GM12865 (cell line): ENCODE data around the gene SMCO3.
A peak's percentile ranks its signal among the peaks of the same experiment; 100 is the strongest.
"Not testable (repeated sequence)": the region's sequence is repeated elsewhere in the genome, so short reads cannot be mapped to it uniquely, and the experiment has no call there.

Experiments used
- DNase-seq: peaks from one replicate; pipeline ENCODE4 v3.0.0; 2010; ENCODE audit warnings: low read depth
- H3K4me3 ChIP-seq: 2 replicates; pipeline ENCODE4 v1.5.1; 2011; ENCODE audit warnings: mild to moderate bottlenecking, low read depth, low read length, control low read depth
- TF ChIP-seq, protein P1 (sequence below): IDR thresholded peaks from 2 replicates; pipeline ENCODE4 v1.5.1; 2011; ENCODE audit warnings: low read length, control low read depth, low read depth, inconsistent platforms; ENCODE audit not compliant: insufficient read depth; ENCODE audit errors: missing control alignments

The SMCO3 gene

DNA sequence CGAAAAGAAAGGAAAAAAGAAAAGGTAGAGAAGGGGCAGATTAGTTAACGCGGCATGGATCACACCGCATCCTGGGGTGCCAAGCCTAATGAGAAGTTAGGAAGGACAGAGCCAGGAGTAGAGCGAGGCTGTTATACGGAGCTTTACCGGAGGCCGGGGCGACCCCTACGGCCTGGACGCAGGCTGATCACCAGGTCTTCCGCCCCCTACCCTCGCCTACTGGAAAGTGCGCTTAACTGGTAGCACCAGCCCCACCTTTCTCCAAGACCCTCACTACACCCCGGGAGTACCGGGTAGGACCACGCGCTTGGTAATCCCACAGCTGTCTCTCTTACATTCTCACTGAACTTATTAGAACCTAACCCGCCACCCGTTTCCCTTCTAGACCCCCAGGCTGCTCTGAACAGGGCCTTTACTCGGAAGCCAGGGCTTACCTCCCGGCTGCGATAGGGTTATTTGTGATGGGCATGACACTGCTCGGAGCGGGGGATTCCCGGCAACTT lies 44.5 kb downstream of the SMCO3 start:
- TF ChIP-seq, protein P1, sequence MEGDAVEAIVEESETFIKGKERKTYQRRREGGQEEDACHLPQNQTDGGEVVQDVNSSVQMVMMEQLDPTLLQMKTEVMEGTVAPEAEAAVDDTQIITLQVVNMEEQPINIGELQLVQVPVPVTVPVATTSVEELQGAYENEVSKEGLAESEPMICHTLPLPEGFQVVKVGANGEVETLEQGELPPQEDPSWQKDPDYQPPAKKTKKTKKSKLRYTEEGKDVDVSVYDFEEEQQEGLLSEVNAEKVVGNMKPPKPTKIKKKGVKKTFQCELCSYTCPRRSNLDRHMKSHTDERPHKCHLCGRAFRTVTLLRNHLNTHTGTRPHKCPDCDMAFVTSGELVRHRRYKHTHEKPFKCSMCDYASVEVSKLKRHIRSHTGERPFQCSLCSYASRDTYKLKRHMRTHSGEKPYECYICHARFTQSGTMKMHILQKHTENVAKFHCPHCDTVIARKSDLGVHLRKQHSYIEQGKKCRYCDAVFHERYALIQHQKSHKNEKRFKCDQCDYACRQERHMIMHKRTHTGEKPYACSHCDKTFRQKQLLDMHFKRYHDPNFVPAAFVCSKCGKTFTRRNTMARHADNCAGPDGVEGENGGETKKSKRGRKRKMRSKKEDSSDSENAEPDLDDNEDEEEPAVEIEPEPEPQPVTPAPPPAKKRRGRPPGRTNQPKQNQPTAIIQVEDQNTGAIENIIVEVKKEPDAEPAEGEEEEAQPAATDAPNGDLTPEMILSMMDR: peak; percentile 23
- DNase-seq: no peak
- peak overlapping the region; percentile 92 for H3K4me3 ChIP-seq

GRCh38 chr12:14768823-14769405 lies 45.1 kb downstream of the SMCO3 start:
- H3K4me3 ChIP-seq: peak overlapping the region; percentile 92
- DNase-seq: peak; percentile 76

GRCh38 chr12:14767617-14768016 lies 46.4 kb downstream of the SMCO3 start:
- peak overlapping the region; percentile 92 for H3K4me3 ChIP-seq
- no peak for DNase-seq
- TF ChIP-seq, protein P1: no peak

More at GRCh38 chr12:14768823-14769405, 45.1 kb downstream of the SMCO3 start:
- TF ChIP-seq, protein P1: no peak

DNA sequence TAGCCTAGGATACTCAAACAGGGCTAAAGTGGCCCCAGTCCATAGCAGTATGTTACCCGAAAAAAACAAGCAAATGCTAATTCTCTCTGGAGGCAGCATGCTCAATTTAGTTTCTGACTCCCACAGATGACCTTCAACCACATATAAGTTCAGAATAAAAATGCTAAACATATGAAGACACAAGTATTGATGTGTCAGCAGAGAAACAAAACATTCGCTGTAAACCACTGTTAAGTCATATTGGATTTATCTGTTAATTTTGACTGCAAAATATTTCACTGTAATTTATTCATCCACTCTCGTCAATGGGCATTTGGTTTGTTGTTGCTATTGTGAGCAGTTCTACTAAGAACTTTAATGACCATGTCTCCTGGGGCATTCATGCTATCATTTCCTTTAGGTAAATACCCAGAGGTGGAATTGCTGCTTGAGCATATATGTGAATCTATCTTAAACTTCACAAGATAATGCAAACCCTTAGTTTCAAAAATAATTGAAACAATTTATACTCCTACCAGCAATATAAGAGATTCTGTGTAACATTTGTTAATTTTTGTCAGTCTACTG lies 47.2 kb downstream of the SMCO3 start:
- H3K4me3 ChIP-seq: no peak overlapping the region
- no peak for DNase-seq
- TF ChIP-seq, protein P1: no peak

- DNase-seq, H3K4me3 ChIP-seq: not testable (repeated sequence)
Measured at GRCh38 chr12:14766020-14766419, 48.0 kb downstream of the SMCO3 start.

- TF ChIP-seq, protein P1: no peak
- no peak for DNase-seq
- no peak overlapping the region for H3K4me3 ChIP-seq
Measured at GRCh38 chr12:14765398-14765797, 48.6 kb downstream of the SMCO3 start.

DNA sequence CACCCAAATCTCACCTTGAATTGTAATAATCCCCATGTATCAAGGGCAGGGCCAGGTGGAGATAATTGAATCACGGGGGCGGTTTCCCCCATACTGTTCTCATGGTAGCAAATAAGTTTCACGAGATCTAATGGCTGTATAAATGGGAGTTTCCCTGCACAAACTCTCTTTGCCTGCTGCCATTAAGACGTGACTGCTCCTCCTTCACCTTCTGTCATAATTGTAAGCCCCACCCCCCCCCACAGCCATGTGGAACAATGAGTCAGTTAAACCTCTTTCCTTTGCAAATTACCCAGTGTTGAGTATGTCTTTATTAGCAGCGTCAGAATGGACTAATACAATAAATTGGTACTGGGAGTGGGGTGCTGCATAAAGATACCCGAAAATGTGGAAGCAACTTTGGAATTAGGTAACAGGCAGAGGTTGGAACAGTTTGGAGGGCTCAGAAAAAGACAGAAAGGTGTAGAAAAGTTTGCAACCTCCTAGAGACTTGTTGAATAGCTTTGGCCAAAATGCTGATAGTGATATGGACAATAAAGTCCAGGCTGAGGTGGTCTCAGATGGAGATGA lies 54.2 kb downstream of the SMCO3 start:
- H3K4me3 ChIP-seq, DNase-seq: not testable (repeated sequence)

DNA sequence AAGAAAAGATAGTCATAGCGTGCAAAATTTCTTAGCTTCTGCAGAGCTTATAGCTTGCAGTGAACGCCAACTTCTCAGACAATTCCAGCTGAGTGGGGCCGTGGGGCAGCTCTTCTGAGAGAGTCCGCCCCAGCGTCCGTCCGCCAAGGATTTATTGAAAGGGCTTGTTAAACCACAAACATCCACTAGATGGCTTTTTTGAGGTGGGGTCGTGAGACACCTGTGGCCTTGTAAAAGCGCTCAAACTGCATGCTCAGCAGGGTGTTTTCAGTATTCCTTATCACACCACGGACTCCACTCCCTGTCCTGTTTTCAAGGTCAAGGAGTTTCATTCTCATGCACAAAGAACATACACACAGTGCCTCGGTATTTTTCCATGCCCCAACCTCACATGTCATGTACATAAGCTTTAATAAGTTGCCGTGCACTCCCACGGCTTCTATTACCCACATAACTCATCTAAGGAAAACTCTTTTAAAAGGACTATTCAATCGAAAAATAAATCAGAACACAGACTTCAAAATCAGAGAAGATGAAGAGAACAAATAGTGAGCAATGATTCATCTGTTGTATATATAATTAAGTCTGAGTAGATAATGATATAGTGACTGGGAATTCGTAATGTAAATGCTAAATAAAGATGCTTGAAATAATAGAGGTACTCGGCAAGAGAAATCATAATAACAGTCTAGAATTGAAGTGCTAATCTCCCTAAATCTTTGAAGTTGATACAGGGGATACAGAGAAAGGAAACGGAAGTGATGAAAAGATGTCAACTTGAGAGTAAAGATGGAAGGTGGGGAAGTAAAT lies 57.4 kb downstream of the SMCO3 start:
- no peak for DNase-seq
- TF ChIP-seq, protein P1: no peak
- H3K4me3 ChIP-seq: no peak overlapping the region
